H1 (cell line): Measurements from ENCODE around the gene GDPD2. TPM values are rescaled to one million over a fixed set of nuclear protein-coding genes. Genes with fewer than 3 reads are reported as not detected.

ENCODE experiments used
- CTCF ChIA-PET: fragments of 300-600 bp; sonication (Branson Sonifier 250); formaldehyde crosslinking; loops from one replicate; lab custom pipeline; 2021; ENCODE audit not compliant: partially characterized antibody; lab: Charles Lee
- POLR2A ChIA-PET: fragments of 300-600 bp; sonication (Branson Sonifier 250); formaldehyde crosslinking; loops from one replicate; lab custom pipeline; 2021; ENCODE audit warnings: inconsistent platforms; ENCODE audit not compliant: partially characterized antibody; lab: Charles Lee
- DNase-seq, 2 experiments: peaks; one replicate each; pipeline versions ENCODE4 v3.0.0 to v3.0.0-alpha.2; 2010 to 2022; ENCODE audit warnings: low spot score in 2 of 2, low read depth in 1 of 2, mixed read lengths in 1 of 2
- FAIRE-seq: peaks from 2 replicates; lab custom pipeline; 2011; peaks lifted over from hg19 to GRCh38; lab: Jason Lieb, UNC
- H2AFZ ChIP-seq: 2 replicates; pipeline ENCODE4 v1.8.1; 2012; ENCODE audit warnings: low read length, inconsistent platforms
- H2AK5ac ChIP-seq: 2 replicates; pipeline ENCODE4 v1.6.1; 2013; ENCODE audit warnings: low read depth, low read length
- H2BK120ac ChIP-seq: replicated peaks from 2 replicates; pipeline ENCODE3; 2013; ENCODE audit warnings: low read depth, low read length, inconsistent platforms
- H2BK12ac ChIP-seq: 2 replicates; pipeline ENCODE4 v1.6.1; 2013; ENCODE audit warnings: low read depth, low read length
- H2BK15ac ChIP-seq: 2 replicates; pipeline ENCODE4 v1.6.1; 2013; ENCODE audit warnings: low read length
- H2BK20ac ChIP-seq: 2 replicates; pipeline ENCODE4 v1.6.1; 2013; ENCODE audit warnings: low read length
- H2BK5ac ChIP-seq: 2 replicates; pipeline ENCODE4 v1.6.1; 2013; ENCODE audit warnings: low read depth, low read length
- H3K14ac ChIP-seq: 2 replicates; pipeline ENCODE4 v1.6.1; 2013; ENCODE audit warnings: inconsistent platforms; ENCODE audit not compliant: insufficient read length
- H3K18ac ChIP-seq: 2 replicates; pipeline ENCODE4 v1.6.1; 2013; ENCODE audit warnings: low read length; ENCODE audit errors: extremely low read depth
- H3K23ac ChIP-seq: 2 replicates; pipeline ENCODE4 v1.6.1; 2013; ENCODE audit warnings: inconsistent platforms; ENCODE audit not compliant: insufficient read length
- H3K23me2 ChIP-seq: 2 replicates; pipeline ENCODE4 v1.6.1; 2013; ENCODE audit warnings: low read depth, low read length
- H3K27ac ChIP-seq: 2 replicates; pipeline ENCODE4 v1.6.1; 2011; ENCODE audit warnings: low read depth, low read length, inconsistent platforms
- H3K27me3 ChIP-seq, 4 experiments: replicated peaks in 1 of 4; 1 replicate in 1 of 4; 2 replicates in 3 of 4; pipeline versions ENCODE4 v1.6.1 to v1.8.1; 2011 to 2013; ENCODE audit warnings: low read length in 3 of 4, mild to moderate bottlenecking in 3 of 4, inconsistent platforms in 2 of 4, mixed read lengths in 2 of 4, moderate library complexity in 1 of 4; ENCODE audit not compliant: control insufficient read depth in 3 of 4, insufficient read depth in 3 of 4; ENCODE audit errors: extremely low read depth in 1 of 4
- H3K36me3 ChIP-seq, 4 experiments: 2 replicates each; pipeline versions ENCODE4 v1.6.1 to v1.8.1; 2011 to 2013; ENCODE audit warnings: mild to moderate bottlenecking in 4 of 4, low read length in 3 of 4, moderate library complexity in 2 of 4, control low read depth in 1 of 4, inconsistent platforms in 1 of 4; ENCODE audit not compliant: insufficient read depth in 4 of 4, control insufficient read depth in 2 of 4
- H3K4ac ChIP-seq: replicated peaks from 2 replicates; pipeline ENCODE3; 2013; ENCODE audit warnings: low read length, low read depth, mixed read lengths, inconsistent platforms; ENCODE audit not compliant: insufficient read length
- H3K4me1 ChIP-seq, 4 experiments: replicated peaks in 1 of 4; 1 replicate in 1 of 4; 2 replicates in 3 of 4; pipeline versions ENCODE4 v1.6.1 to v1.8.1; 2011 to 2013; ENCODE audit warnings: low read length in 3 of 4, inconsistent platforms in 2 of 4, mixed read lengths in 1 of 4; ENCODE audit not compliant: insufficient read depth in 4 of 4, control insufficient read depth in 3 of 4
- H3K4me2 ChIP-seq, 2 experiments: 2 replicates each; pipeline versions ENCODE4 v1.6.1 to v1.8.1; 2011 to 2013; ENCODE audit warnings: low read depth in 2 of 2, low read length in 2 of 2, control low read depth in 1 of 2, inconsistent platforms in 1 of 2, mild to moderate bottlenecking in 1 of 2; ENCODE audit not compliant: insufficient read depth in 1 of 2
- H3K4me3 ChIP-seq, 4 experiments: fragments of 200-600, 300-600 bp in 1 of 4; sonication (generic), shearing (Covaris generic), sonication (Bioruptor Twin) in 1 of 4; 2 replicates each; pipeline versions ENCODE4 v1.5.1 to v1.8.1; 2011 to 2016; ENCODE audit warnings: low read length in 4 of 4, low read depth in 3 of 4, control low read depth in 2 of 4, inconsistent platforms in 2 of 4, mild to moderate bottlenecking in 2 of 4, mixed read lengths in 1 of 4, moderate library complexity in 1 of 4; ENCODE audit not compliant: insufficient read depth in 2 of 4; ENCODE audit errors: extremely low read depth in 1 of 4
- H3K56ac ChIP-seq: replicated peaks from 2 replicates; pipeline ENCODE3; 2013; ENCODE audit warnings: low read depth, mild to moderate bottlenecking, mixed read lengths, low read length, inconsistent platforms; ENCODE audit not compliant: insufficient read length
- H3K79me1 ChIP-seq: 2 replicates; pipeline ENCODE4 v1.6.1; 2013; ENCODE audit warnings: low read depth, low read length, control low read depth
- H3K79me2 ChIP-seq, 2 experiments: 2 replicates each; pipeline versions ENCODE4 v1.6.1 to v1.8.1; 2012 to 2013; ENCODE audit warnings: low read length in 2 of 2, mild to moderate bottlenecking in 2 of 2, inconsistent platforms in 1 of 2; ENCODE audit not compliant: insufficient read depth in 2 of 2, control insufficient read depth in 1 of 2
- H3K9ac ChIP-seq, 4 experiments: replicated peaks in 1 of 4; 1 replicate in 1 of 4; 2 replicates in 3 of 4; pipeline versions ENCODE4 v1.6.1 to v1.8.1; 2011 to 2013; ENCODE audit warnings: low read depth in 3 of 4, low read length in 3 of 4, control low read depth in 2 of 4, mild to moderate bottlenecking in 2 of 4, moderate library complexity in 2 of 4, inconsistent platforms in 1 of 4; ENCODE audit errors: extremely low read depth in 1 of 4
- H3K9me3 ChIP-seq, 2 experiments: 2 replicates each; pipeline versions ENCODE4 v1.6.1 to v1.8.1; 2012 to 2013; ENCODE audit warnings: mild to moderate bottlenecking in 2 of 2, moderate library complexity in 2 of 2, control low read depth in 1 of 2, inconsistent platforms in 1 of 2, low read depth in 1 of 2, low read length in 1 of 2, mixed read lengths in 1 of 2; ENCODE audit not compliant: insufficient read depth in 2 of 2
- H4K20me1 ChIP-seq, 2 experiments: replicated peaks in 1 of 2; 2 replicates each; pipeline versions ENCODE3 to v1.8.1; 2011 to 2013; ENCODE audit warnings: inconsistent platforms in 2 of 2, low read length in 2 of 2, mild to moderate bottlenecking in 1 of 2; ENCODE audit not compliant: insufficient read depth in 2 of 2, control insufficient read depth in 1 of 2
- H4K5ac ChIP-seq: 2 replicates; pipeline ENCODE4 v1.6.1; 2013; ENCODE audit warnings: low read length, low read depth, mixed read lengths, inconsistent platforms; ENCODE audit not compliant: insufficient read length
- H4K8ac ChIP-seq: 2 replicates; pipeline ENCODE4 v1.8.0; 2013; ENCODE audit warnings: mild to moderate bottlenecking, moderate library complexity, low read length, inconsistent platforms; ENCODE audit not compliant: insufficient read depth; ENCODE audit errors: extremely low read depth
- H4K91ac ChIP-seq: replicated peaks from 2 replicates; pipeline ENCODE3; 2013; ENCODE audit warnings: low read length, mixed read lengths, inconsistent platforms; ENCODE audit not compliant: insufficient read length
- BACH1 ChIP-seq: IDR thresholded peaks from 2 replicates; pipeline ENCODE4 v1.6.1; 2012; ENCODE audit warnings: low read length, improper control_type of control experiment
- CTBP2 ChIP-seq: IDR thresholded peaks from 2 replicates; pipeline ENCODE4 v1.7.0; 2011; ENCODE audit warnings: borderline replicate concordance, mild to moderate bottlenecking, moderate library complexity, mixed read lengths, low read length; ENCODE audit not compliant: insufficient read depth, insufficient read length
- MAX ChIP-seq: IDR thresholded peaks from 2 replicates; pipeline ENCODE4 v1.6.1; 2012; ENCODE audit warnings: inconsistent platforms
- POU5F1 ChIP-seq: IDR thresholded peaks from 2 replicates; pipeline ENCODE4 v1.6.1; 2011; ENCODE audit warnings: low read depth, mild to moderate bottlenecking, low read length, moderate library complexity
- RNF2 ChIP-seq: fragments of 200-900, 300-1000 bp; sonication (generic); IDR thresholded peaks from 2 replicates; pipeline ENCODE4 v1.7.1; 2016; ENCODE audit warnings: borderline replicate concordance, low read depth, mild to moderate bottlenecking, antibody characterized with exemption, low read length; ENCODE audit not compliant: poor library complexity, severe bottlenecking; ENCODE audit errors: missing control alignments
- SP4 ChIP-seq: IDR thresholded peaks from 2 replicates; pipeline ENCODE4 v1.6.1; 2012; ENCODE audit warnings: low read length, inconsistent platforms
- WGBS, 2 experiments: shearing (Covaris generic) in 1 of 2; methylation state at CpG; one replicate each; pipeline versions ENCODE4 v1.1.6 to v1.1.7; 2013 to 2015; ENCODE audit warnings: low lambda C conversion rate in 2 of 2, mixed read lengths in 2 of 2, inconsistent platforms in 1 of 2, low coverage in 1 of 2, missing lambda C conversion rate in 1 of 2; ENCODE audit not compliant: insufficient replicate concordance in 2 of 2, insufficient coverage in 1 of 2, insufficient read length in 1 of 2; ENCODE audit errors: extremely low coverage in 1 of 2, missing lambda C conversion rate in 1 of 2; 5-methylcytosine and 5-hydroxymethylcytosine counted together
- polyA plus RNA-seq, 7 experiments: library from polyadenylated mRNA; depleted of rRNA in 3 of 7; stranded (reverse) in 5 of 7; unstranded in 2 of 7; fragments of >200 nt in 5 of 7; fragments of 200-250 nt in 2 of 7; gene quantifications; 1 replicate in 5 of 7; 2 replicates in 1 of 7; 4 replicates in 1 of 7; pipeline versions ENCODE4 v1.2.1 to v1.2.3, GENCODE V29; 2011 to 2013; ENCODE audit warnings: missing spikeins in 2 of 7, mixed read lengths in 2 of 7
- total RNA-seq: library from RNA; stranded (reverse); fragmentation: NEBNext Ultra II Directional; extraction: Animal tissue kit (Norgen Biotek cat#: 25700); gene quantifications from 2 replicates; pipeline ENCODE4 v1.2.1, GENCODE V29; 2021
- TF ChIP-seq, protein P1 (sequence below): IDR thresholded peaks from 2 replicates; pipeline ENCODE4 v1.6.1; 2011; ENCODE audit warnings: low read length, improper control_type of control experiment

The GDPD2 gene
- total and polyA plus RNA-seq, 2 of the 8 experiments (the other 6 are each of a cell fraction or from before 2014, with no cell fraction given) = 25.6 to 68.3 TPM

GRCh38 chrX:70437921-70438665 is 15.0 kb downstream of the GDPD2 start:
- no peaks in the 10 kb centered on the region for H3K79me1 ChIP-seq
- no peaks in the 10 kb centered on the region; the same call in 1 of the 2 replicates for H3K23me2 ChIP-seq
- no peak overlapping the region for H2BK12ac ChIP-seq
- no peak overlapping the region for H3K4me3 ChIP-seq
- DNase-seq (no peak), FAIRE-seq (no peak)
- ChIA-PET POLR2A (interaction anchor here (0.7 kb wide), 1 partner anchor 17 kb away, joined by 3 read pairs; no protein-coding TSS in a partner anchor), CTCF (interaction anchor here (0.9 kb wide), 1 partner anchor 10 kb away, joined by 3 read pairs; no protein-coding TSS in a partner anchor)
- peaks cover 0 to 6% (median 1%) of the 10 kb centered on the region in 4 experiments; a peak in 4 of 7 replicates for H3K4me1 ChIP-seq
- H3K23ac ChIP-seq = no peak overlapping the region
- no peak overlapping the region for H2AFZ ChIP-seq
- H3K4ac ChIP-seq = no peak overlapping the region
- H2AK5ac ChIP-seq = no peak overlapping the region
- no peak overlapping the region for H4K8ac ChIP-seq
- no peak overlapping the region for H2BK15ac ChIP-seq
- H4K91ac ChIP-seq = no peak overlapping the region
- H3K56ac ChIP-seq = no peak overlapping the region
- no peak overlapping the region for H2BK120ac ChIP-seq
- no peaks in the 10 kb centered on the region for H3K9me3 ChIP-seq
- H3K36me3 ChIP-seq = no peaks in the 10 kb centered on the region; a peak in 1 of 8 replicates
- no peak overlapping the region for H3K27ac ChIP-seq
- H4K5ac ChIP-seq = no peak overlapping the region
- H3K18ac ChIP-seq = no peak overlapping the region
- no peaks in the 10 kb centered on the region for H3K79me2 ChIP-seq
- no peak overlapping the region for H3K14ac ChIP-seq
- no peaks in the 10 kb centered on the region for H3K27me3 ChIP-seq
- no peaks in the 10 kb centered on the region for H4K20me1 ChIP-seq
- 76% methylated on average over 8 of the region's 8 CpGs; no CpG with 5 or more reads in 1 of the 2 experiments for WGBS, 2 experiments
- H2BK5ac ChIP-seq = no peak overlapping the region
- H2BK20ac ChIP-seq = no peak overlapping the region
- TF ChIP-seq SP4 (no peak), MAX (no peak), CTBP2 (no peak), BACH1 (no peak), RNF2 (no peak), POU5F1 (no peak)
- TF ChIP-seq, protein P1, sequence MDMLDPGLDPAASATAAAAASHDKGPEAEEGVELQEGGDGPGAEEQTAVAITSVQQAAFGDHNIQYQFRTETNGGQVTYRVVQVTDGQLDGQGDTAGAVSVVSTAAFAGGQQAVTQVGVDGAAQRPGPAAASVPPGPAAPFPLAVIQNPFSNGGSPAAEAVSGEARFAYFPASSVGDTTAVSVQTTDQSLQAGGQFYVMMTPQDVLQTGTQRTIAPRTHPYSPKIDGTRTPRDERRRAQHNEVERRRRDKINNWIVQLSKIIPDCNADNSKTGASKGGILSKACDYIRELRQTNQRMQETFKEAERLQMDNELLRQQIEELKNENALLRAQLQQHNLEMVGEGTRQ = no peak
- H3K9ac ChIP-seq = no peak overlapping the region
- no peak overlapping the region for H3K4me2 ChIP-seq
